Measurements from ENCODE around the gene SAMD11.

The SAMD11 gene

GRCh38 chr1:917466-918091 lies 6.1 kb upstream of the SAMD11 start:
- DNase-seq = no peak

- no peak for DNase-seq
Measured at GRCh38 chr1:918353-918752, 5.4 kb upstream of the SAMD11 start.

GRCh38 chr1:918843-919242 lies 4.9 kb upstream of the SAMD11 start:
- no peak for DNase-seq

- DNase-seq = no peak
Measured at GRCh38 chr1:919271-919872, 4.4 kb upstream of the SAMD11 start.

- DNase-seq = no peak
Measured at GRCh38 chr1:920010-920409, 3.7 kb upstream of the SAMD11 start.

- no peak for DNase-seq
Measured at GRCh38 chr1:920521-920920, 3.2 kb upstream of the SAMD11 start.

- DNase-seq = peak; percentile 53
Measured at GRCh38 chr1:921011-921837, 2.5 kb upstream of the SAMD11 start.

- no peak for DNase-seq
Measured at GRCh38 chr1:923991-924655, 400 bp downstream of the SAMD11 start.

GRCh38 chr1:924656-925560 lies 1.2 kb downstream of the SAMD11 start:
- peak; percentile 25 for DNase-seq

- peak; percentile 28 for DNase-seq
Measured at GRCh38 chr1:925561-926421, 2.1 kb downstream of the SAMD11 start.

GRCh38 chr1:927234-927633 lies 3.5 kb downstream of the SAMD11 start:
- no peak for DNase-seq

- DNase-seq = no peak
Measured at GRCh38 chr1:927748-928147, 4.0 kb downstream of the SAMD11 start.

- no peak for DNase-seq
Measured at GRCh38 chr1:928825-929661, 5.3 kb downstream of the SAMD11 start.

GRCh38 chr1:929712-930632 lies 6.2 kb downstream of the SAMD11 start:
- no peak for DNase-seq

GRCh38 chr1:930633-931138 lies 7.0 kb downstream of the SAMD11 start:
- no peak for DNase-seq

GRCh38 chr1:931380-932172 lies 7.9 kb downstream of the SAMD11 start:
- no peak for DNase-seq

GRCh38 chr1:932173-932510 lies 8.4 kb downstream of the SAMD11 start:
- DNase-seq = no peak
